Body of pancreas (tissue), 4 donors: ENCODE data around the gene DDIT4. TPM values are rescaled to one million over a fixed set of nuclear protein-coding genes. Genes with fewer than 3 reads are reported as not detected.

Source experiments
- ATAC-seq: fragments of 150-250 bp; one replicate; pipeline ENCODE4 v1.9.1; 2016
- DNase-seq, 4 donors: peaks; one replicate each; pipeline ENCODE4 v3.0.0-alpha.2; 2019
- H3K27ac ChIP-seq, 4 donors: fragments of 200-600 bp; sonication (generic); 1 replicate in 3 of 4; 2 replicates in 1 of 4; pipeline versions ENCODE4 v1.5.1 to v1.6.1; 2016 to 2019; ENCODE audit warnings: mild to moderate bottlenecking in 1 of 4, mixed read lengths in 1 of 4, moderate library complexity in 1 of 4
- H3K27me3 ChIP-seq, 2 donors: fragments of 200-600 bp; sonication (generic); one replicate each; pipeline ENCODE4 v1.6.0; 2016; ENCODE audit warnings: mild to moderate bottlenecking in 1 of 2
- H3K36me3 ChIP-seq, 2 donors: fragments of 200-600 bp; sonication (generic); replicated peaks in 1 of 2; 2 replicates each; pipeline ENCODE4 v1.5.1; 2016; ENCODE audit warnings: low read depth in 2 of 2; ENCODE audit not compliant: insufficient read depth in 1 of 2
- H3K4me1 ChIP-seq: fragments of 200-600 bp; sonication (generic); one replicate; pipeline ENCODE4 v1.6.0; 2016
- H3K4me3 ChIP-seq, 2 donors: fragments of 200-600 bp; sonication (generic); 1 replicate in 1 of 2; 2 replicates in 1 of 2; pipeline ENCODE4 v1.5.1; 2016 to 2019
- H3K9me3 ChIP-seq, 3 donors: fragments of 200-600 bp; sonication (generic); 1 replicate in 2 of 3; 2 replicates in 1 of 3; pipeline ENCODE4 v1.5.1; 2016
- CTCF ChIP-seq, 7 experiments: fragments of 450-650 bp in 4 of 7; fragments of 200-600 bp in 3 of 7; sonication (generic) in 3 of 7; IDR thresholded peaks; one replicate each; pipeline ENCODE4 v1.5.1; 2016 to 2019; ENCODE audit warnings: antibody characterized with exemption in 7 of 7
- POLR2A ChIP-seq, 3 donors: fragments of 450-650 bp; IDR thresholded peaks; one replicate each; pipeline ENCODE4 v1.6.1; 2016; ENCODE audit warnings: antibody characterized with exemption in 3 of 3, mild to moderate bottlenecking in 2 of 3
- WGBS, 2 donors: methylation state at CpG; one replicate each; pipeline ENCODE4 v1.1.5; 2017; 5-methylcytosine and 5-hydroxymethylcytosine counted together
- intact Hi-C: fragments of 100-400 bp; cut with DNase I; formaldehyde crosslinking; loops from one replicate; pipeline ENCODE4 v1.15.1; 2023
- total RNA-seq, 2 donors: library from RNA; depleted of rRNA; stranded (reverse); fragments of >200 nt; gene quantifications; one replicate each; pipeline ENCODE4 v1.1.0, GENCODE V29; 2016

Gene DDIT4
- total RNA-seq, 2 donors from 2014 or later: 238 to 269 TPM

DNA sequence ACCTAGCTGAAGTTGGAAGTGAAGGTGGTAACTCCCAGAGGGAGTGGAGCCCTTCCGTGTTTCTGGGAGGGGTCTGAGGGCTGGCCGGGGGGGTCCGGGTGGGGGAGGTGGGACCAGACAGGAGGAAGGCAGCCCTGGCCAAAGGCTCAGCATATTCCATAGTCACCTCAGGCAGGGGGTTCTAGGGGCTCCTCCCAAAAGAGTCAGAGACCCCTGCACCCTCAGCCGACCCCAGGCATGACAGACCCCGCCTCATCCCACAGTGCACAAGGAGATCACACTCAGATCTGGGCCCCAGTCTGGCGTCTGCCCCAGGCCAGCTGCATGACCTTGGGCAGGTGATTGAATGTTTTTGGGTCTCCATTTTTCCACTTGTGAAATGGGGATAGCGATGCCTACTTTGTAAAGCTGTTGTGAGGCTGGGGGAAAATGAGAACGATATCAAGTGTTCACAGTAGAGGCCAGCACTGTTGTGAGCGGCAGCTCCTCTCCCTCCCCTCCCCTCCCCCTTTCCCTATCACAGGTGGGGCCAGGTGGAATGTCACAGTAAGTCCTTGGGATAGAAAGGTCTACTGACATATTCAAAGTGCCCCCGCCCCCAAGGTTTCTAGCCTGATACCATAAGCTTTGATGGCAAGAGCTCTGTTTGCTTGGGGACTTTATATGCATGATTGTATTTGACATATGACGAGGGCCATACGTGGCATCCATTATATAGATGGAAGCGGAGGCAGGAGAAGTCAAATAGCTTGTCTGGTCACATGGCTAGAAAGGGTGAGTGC is 47.7 kb downstream of the DDIT4 start:
- H3K4me1 ChIP-seq: peaks cover 65% of the 10 kb centered on the region
- no peaks in the 10 kb centered on the region for H3K9me3 ChIP-seq
- DNase-seq (peak; percentile 52 to 70 (median 65)), ATAC-seq (no peak)
- peak overlapping the region; percentile 84 to 90 (median 88) for H3K27ac ChIP-seq
- TF ChIP-seq CTCF (IDR thresholded peaks at IDR 0.05) (no peak), POLR2A (IDR thresholded peaks at IDR 0.05) (no peak)
- no peaks in the 10 kb centered on the region for H3K36me3 ChIP-seq
- H3K4me3 ChIP-seq: no peak overlapping the region
- 50 to 58% methylated on average over 10 to 13 of the region's 13 CpGs for WGBS, 2 donors
- intact Hi-C loops: no loop called here
- H3K27me3 ChIP-seq: no peaks in the 10 kb centered on the region

DNA sequence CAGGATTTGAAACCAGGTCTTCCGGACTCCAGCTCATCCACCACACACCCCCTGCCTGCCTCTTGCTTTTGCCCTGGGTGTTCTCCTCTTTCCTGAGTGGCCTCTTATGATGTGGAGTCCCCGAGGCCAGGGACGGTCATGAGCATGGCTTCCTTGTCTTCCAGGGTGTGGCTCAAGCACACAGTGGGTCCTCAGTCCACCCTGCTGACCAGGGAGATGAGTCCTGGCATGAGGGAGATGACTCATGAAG is 48.2 kb downstream of the DDIT4 start:
- Histone ChIP-seq H3K4me1 (peaks cover 62% of the 10 kb centered on the region), H3K27ac (peak overlapping the region in 1 of 4 donors; percentile 84), H3K27me3 (no peaks in the 10 kb centered on the region), H3K9me3 (no peaks in the 10 kb centered on the region), H3K4me3 (no peak overlapping the region), H3K36me3 (no peaks in the 10 kb centered on the region)
- intact Hi-C loops: no loop called here
- ATAC-seq: no peak
- WGBS, 2 donors: 86 to 96% methylated on average over 3 of the region's 3 CpGs
- TF ChIP-seq POLR2A (IDR thresholded peaks at IDR 0.05) (no peak), CTCF (IDR thresholded peaks at IDR 0.05) (no peak)
- no peak for DNase-seq

- no peak overlapping the region for H3K4me3 ChIP-seq
- peaks cover 64% of the 10 kb centered on the region for H3K4me1 ChIP-seq
- ATAC-seq: no peak
- H3K27ac ChIP-seq: no peak overlapping the region
- WGBS, 2 donors: 91 to 100% methylated on average over 1 to 15 of the region's 16 CpGs
- no peaks in the 10 kb centered on the region for H3K9me3 ChIP-seq
- intact Hi-C loops: no loop called here
- TF ChIP-seq POLR2A (IDR thresholded peaks at IDR 0.05): no peak
- no peak for TF ChIP-seq CTCF (IDR thresholded peaks at IDR 0.05)
- no peak for DNase-seq
- no peaks in the 10 kb centered on the region for H3K27me3 ChIP-seq
- H3K36me3 ChIP-seq: no peaks in the 10 kb centered on the region
Observed at GRCh38 chr10:72322280-72323058, 48.7 kb downstream of the DDIT4 start.

DNA sequence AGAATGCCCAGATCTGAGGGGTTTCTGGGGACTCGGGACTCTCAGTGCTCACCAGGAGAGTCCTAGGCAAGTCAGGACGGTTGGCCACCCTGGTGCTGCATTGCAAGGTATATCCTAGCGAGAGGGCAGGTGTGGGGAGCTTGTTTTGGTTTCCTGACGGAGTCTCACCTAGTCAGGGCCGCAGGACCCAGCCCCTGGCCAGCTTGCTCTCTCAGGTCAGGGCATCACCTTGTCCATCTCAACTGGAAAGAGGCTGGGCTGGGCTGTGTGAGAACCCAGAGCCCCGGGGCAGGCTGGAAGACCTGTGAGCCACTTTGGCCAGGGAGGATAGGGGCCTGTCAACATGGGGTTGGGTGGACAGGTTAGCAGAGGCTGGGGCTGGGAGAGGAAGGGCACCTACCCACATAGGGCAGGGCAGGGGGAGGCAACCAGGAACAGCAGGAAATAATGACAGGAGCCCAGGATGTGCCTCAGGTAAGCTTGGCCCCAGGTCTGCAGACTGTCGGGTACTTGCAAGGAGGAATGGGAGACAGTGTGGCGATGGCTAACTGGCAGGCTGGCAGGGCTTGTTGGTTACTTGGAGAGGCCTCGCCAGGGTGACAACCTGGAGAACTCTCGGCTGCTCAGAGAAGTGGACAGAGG is 49.5 kb downstream of the DDIT4 start:
- 91 to 94% methylated on average over 6 to 10 of the region's 10 CpGs for WGBS, 2 donors
- H3K4me3 ChIP-seq: no peak overlapping the region
- DNase-seq: no peak
- H3K9me3 ChIP-seq: no peaks in the 10 kb centered on the region
- H3K4me1 ChIP-seq: peaks cover 70% of the 10 kb centered on the region
- no peaks in the 10 kb centered on the region for H3K36me3 ChIP-seq
- intact Hi-C loops: no loop called here
- ATAC-seq: no peak
- no peaks in the 10 kb centered on the region for H3K27me3 ChIP-seq
- no peak for TF ChIP-seq CTCF (IDR thresholded peaks at IDR 0.05)
- TF ChIP-seq POLR2A (IDR thresholded peaks at IDR 0.05): no peak
- no peak overlapping the region for H3K27ac ChIP-seq
